SH-SY5Y (cell line): Measurements from ENCODE around the gene GYG1.

ENCODE experiments used
- GATA2 ChIP-seq: IDR thresholded peaks from 2 replicates; pipeline ENCODE4 v1.6.1; 2011; ENCODE audit warnings: mild to moderate bottlenecking, low read depth, low read length
- GATA3 ChIP-seq: IDR thresholded peaks from 2 replicates; pipeline ENCODE4 v1.6.1; 2011; ENCODE audit warnings: low read depth, mild to moderate bottlenecking, low read length, moderate library complexity

GRCh38 chr3:148998297-148998696 is 7.0 kb downstream of the GYG1 start:
- TF ChIP-seq GATA2 (no peak), GATA3 (no peak)
